ENCODE measurements around the gene TREH. TPM values are rescaled to one million over a fixed set of nuclear protein-coding genes. Genes with fewer than 3 reads are reported as not detected.

Gene TREH
- total RNA-seq, 1 experiment from 2014 or later, result 0.21 TPM

GRCh38 chr11:118703563-118704106 is 24.2 kb upstream of the TREH start:
- BruUV-seq (replicated peaks), result no TSS peak
- H3K27ac Mint-ChIP-seq (ENCODE audit: unreplicated experiment), result no peak overlapping the region
- no peaks in the 10 kb centered on the region for H3K9me3 Mint-ChIP-seq (ENCODE audit: low read depth, unreplicated experiment)
- intact Hi-C loops (cut with micrococcal nuclease; ENCODE audit: unreplicated experiment), result no loop called here
- no peak for DNase-seq
- no peaks in the 10 kb centered on the region for H3K36me3 Mint-ChIP-seq (ENCODE audit: insufficient read depth, unreplicated experiment)
- H3K27me3 Mint-ChIP-seq (ENCODE audit: unreplicated experiment), result peaks cover 25% of the 10 kb centered on the region
- no peak overlapping the region for H3K4me3 Mint-ChIP-seq (ENCODE audit: low read depth, unreplicated experiment)
- CTCF ChIA-PET, result no interaction called here
- no peak for TF ChIP-seq CTCF (IDR thresholded peaks at IDR 0.05; ENCODE audit: unreplicated experiment)
- no peaks in the 10 kb centered on the region for H3K4me1 Mint-ChIP-seq (ENCODE audit: low read depth, unreplicated experiment)

- Mint-ChIP-seq H3K9me3 (ENCODE audit: low read depth, unreplicated experiment) (no peaks in the 10 kb centered on the region), H3K36me3 (ENCODE audit: insufficient read depth, unreplicated experiment) (no peaks in the 10 kb centered on the region), H3K27me3 (ENCODE audit: unreplicated experiment) (no peaks in the 10 kb centered on the region), H3K4me1 (ENCODE audit: low read depth, unreplicated experiment) (no peaks in the 10 kb centered on the region), H3K27ac (ENCODE audit: unreplicated experiment) (no peak overlapping the region), H3K4me3 (ENCODE audit: low read depth, unreplicated experiment) (no peak overlapping the region)
- TF ChIP-seq CTCF (IDR thresholded peaks at IDR 0.05; ENCODE audit: unreplicated experiment), result no peak
- CTCF ChIA-PET, result interaction anchor here (0.7 to 0.9 kb wide), 2 partner anchors 10 to 60 kb away, joined by 4 to 5 read pairs; no protein-coding TSS in a partner anchor
- intact Hi-C loops (cut with micrococcal nuclease; ENCODE audit: unreplicated experiment), result no loop called here
- no TSS peak for BruUV-seq (replicated peaks)
- no peak for DNase-seq
These were observed 20.2 kb upstream of the TREH start for GRCh38 chr11:118699506-118700220.

- CTCF ChIA-PET, result no interaction called here
- TF ChIP-seq CTCF (IDR thresholded peaks at IDR 0.05; ENCODE audit: unreplicated experiment), result no peak
- intact Hi-C loops (cut with micrococcal nuclease; ENCODE audit: unreplicated experiment), result no loop called here
- no peaks in the 10 kb centered on the region for H3K27me3 Mint-ChIP-seq (ENCODE audit: unreplicated experiment)
- no peaks in the 10 kb centered on the region for H3K36me3 Mint-ChIP-seq (ENCODE audit: insufficient read depth, unreplicated experiment)
- no peaks in the 10 kb centered on the region for H3K9me3 Mint-ChIP-seq (ENCODE audit: low read depth, unreplicated experiment)
- no peak for DNase-seq
- H3K4me1 Mint-ChIP-seq (ENCODE audit: low read depth, unreplicated experiment), result no peaks in the 10 kb centered on the region
- no peak overlapping the region for H3K27ac Mint-ChIP-seq (ENCODE audit: unreplicated experiment)
- no TSS peak for BruUV-seq (replicated peaks)
- H3K4me3 Mint-ChIP-seq (ENCODE audit: low read depth, unreplicated experiment), result no peak overlapping the region
These were observed 17.9 kb upstream of the TREH start for GRCh38 chr11:118697346-118697745.

GRCh38 chr11:118696673-118697226 is 17.3 kb upstream of the TREH start:
- intact Hi-C loops (cut with micrococcal nuclease; ENCODE audit: unreplicated experiment), result no loop called here
- no TSS peak for BruUV-seq (replicated peaks)

More at GRCh38 chr11:118696673-118697226, 17.3 kb upstream of the TREH start:
- TF ChIP-seq CTCF (IDR thresholded peaks at IDR 0.05; ENCODE audit: unreplicated experiment), result no peak
- H3K36me3 Mint-ChIP-seq (ENCODE audit: insufficient read depth, unreplicated experiment), result no peaks in the 10 kb centered on the region
- H3K4me3 Mint-ChIP-seq (ENCODE audit: low read depth, unreplicated experiment), result no peak overlapping the region
- CTCF ChIA-PET, result no interaction called here
- H3K9me3 Mint-ChIP-seq (ENCODE audit: low read depth, unreplicated experiment), result no peaks in the 10 kb centered on the region
- no peak overlapping the region for H3K27ac Mint-ChIP-seq (ENCODE audit: unreplicated experiment)
- H3K27me3 Mint-ChIP-seq (ENCODE audit: unreplicated experiment), result no peaks in the 10 kb centered on the region
- no peaks in the 10 kb centered on the region for H3K4me1 Mint-ChIP-seq (ENCODE audit: low read depth, unreplicated experiment)
- DNase-seq, result no peak
